Endothelial cell of umbilical vein (primary cell): ENCODE data around the gene ADARB1. TPM values are rescaled to one million over a fixed set of nuclear protein-coding genes. Genes with fewer than 3 reads are reported as not detected.
"Not testable (repeated sequence)": the region's sequence is repeated elsewhere in the genome, so short reads cannot be mapped to it uniquely, and the experiment has no call there.

Experiments used
- BruUV-seq: library from RNA; stranded (reverse); fragments of 400-500 nt; replicated peaks from 2 replicates; lab custom pipeline; 2021; lab: Mats Ljungman, UMichigan
- CTCF ChIA-PET: fragments of 300-600, 350-600 bp; sonication (Branson Sonifier 250); formaldehyde crosslinking; loops from one replicate; lab custom pipeline; 2021; ENCODE audit warnings: antibody characterized with exemption, inconsistent platforms; lab: Charles Lee
- POLR2A ChIA-PET: fragments of 300-600, 350-600 bp; sonication (Branson Sonifier 250); formaldehyde crosslinking; loops from one replicate; lab custom pipeline; 2021; ENCODE audit warnings: antibody characterized with exemption, inconsistent platforms; lab: Charles Lee
- DNase-seq: peaks from one replicate; pipeline ENCODE4 v3.0.0-alpha.2; 2011; ENCODE audit warnings: low read depth, low spot score
- FAIRE-seq: peaks from 2 replicates; lab custom pipeline; 2011; peaks lifted over from hg19 to GRCh38; lab: Jason Lieb, UNC
- H2AFZ ChIP-seq: 2 replicates; pipeline ENCODE4 v1.6.0; 2012; ENCODE audit warnings: low read depth, low read length, control low read depth, inconsistent platforms
- H3K27ac ChIP-seq: 2 replicates; pipeline ENCODE4 v1.5.1; 2011; ENCODE audit warnings: low read depth, mild to moderate bottlenecking, control low read depth, low read length, moderate library complexity; ENCODE audit not compliant: insufficient read depth
- H3K27me3 ChIP-seq, 2 experiments: 2 replicates each; pipeline versions ENCODE4 v1.6.0 to v1.6.1; 2011; ENCODE audit warnings: low read length in 2 of 2, mixed read lengths in 1 of 2; ENCODE audit not compliant: control insufficient read depth in 2 of 2, insufficient read depth in 2 of 2
- H3K36me3 ChIP-seq, 2 experiments: 2 replicates in 1 of 2; 3 replicates in 1 of 2; pipeline ENCODE4 v1.5.1; 2011; ENCODE audit warnings: low read length in 2 of 2, mild to moderate bottlenecking in 1 of 2, moderate library complexity in 1 of 2; ENCODE audit not compliant: control insufficient read depth in 2 of 2, insufficient read depth in 2 of 2; ENCODE audit errors: extremely low read depth in 1 of 2
- H3K4me1 ChIP-seq: 3 replicates; pipeline ENCODE4 v1.5.1; 2011; ENCODE audit warnings: mild to moderate bottlenecking, low read length; ENCODE audit not compliant: control insufficient read depth, insufficient read depth; ENCODE audit errors: extremely low read depth
- H3K4me2 ChIP-seq: 2 replicates; pipeline ENCODE4 v1.6.1; 2011; ENCODE audit warnings: low read length, control low read depth, mixed read lengths; ENCODE audit not compliant: insufficient read depth
- H3K4me3 ChIP-seq, 3 experiments: fragments of 200-600 bp in 1 of 3; sonication (generic), shearing (Covaris generic) in 1 of 3; replicated peaks in 1 of 3; 2 replicates each; pipeline ENCODE4 v1.5.1; 2011 to 2016; ENCODE audit warnings: control low read depth in 3 of 3, low read length in 3 of 3, mild to moderate bottlenecking in 2 of 3, inconsistent platforms in 1 of 3, low read depth in 1 of 3, moderate library complexity in 1 of 3; ENCODE audit not compliant: insufficient read depth in 1 of 3
- H3K79me2 ChIP-seq: 2 replicates; pipeline ENCODE4 v1.6.0; 2012; ENCODE audit warnings: low read length, inconsistent platforms; ENCODE audit not compliant: control insufficient read depth, insufficient read depth
- H3K9ac ChIP-seq: replicated peaks from 2 replicates; pipeline ENCODE3; 2011; ENCODE audit warnings: low read length, control low read depth; ENCODE audit not compliant: insufficient read depth; ENCODE audit errors: extremely low read depth
- H3K9me1 ChIP-seq: replicated peaks from 3 replicates; pipeline ENCODE4 v1.6.0; 2011; ENCODE audit warnings: mild to moderate bottlenecking, low read length; ENCODE audit not compliant: control insufficient read depth, insufficient read depth; ENCODE audit errors: extremely low read depth
- H3K9me3 ChIP-seq: replicated peaks from 2 replicates; pipeline ENCODE4 v1.5.1; 2012; ENCODE audit warnings: low read length, inconsistent platforms; ENCODE audit not compliant: control insufficient read depth, insufficient read depth
- H4K20me1 ChIP-seq: replicated peaks from 2 replicates; pipeline ENCODE3; 2011; ENCODE audit warnings: mild to moderate bottlenecking, low read length; ENCODE audit not compliant: control insufficient read depth, insufficient read depth; ENCODE audit errors: extremely low read depth
- GATA2 ChIP-seq: IDR thresholded peaks from 2 replicates; pipeline ENCODE4 v1.7.0; 2011; ENCODE audit warnings: low read depth, mild to moderate bottlenecking, moderate library complexity, mixed read lengths, low read length; ENCODE audit not compliant: insufficient read length, insufficient read depth
- POLR2AphosphoS5 ChIP-seq: IDR thresholded peaks from 2 replicates; pipeline ENCODE4 v1.6.1; 2012; ENCODE audit warnings: low read depth, mild to moderate bottlenecking, control low read depth, low read length, moderate library complexity; ENCODE audit not compliant: insufficient read depth
- dilution Hi-C: fragments of 300-500 bp; cut with MboI; formaldehyde crosslinking; loops from one replicate; pipeline ENCODE4 v1.15.0; 2019; ENCODE audit warnings: low sequenced_read_pairs; ENCODE audit not compliant: extremely low pct_ligation_motif_present
- intact Hi-C: fragments of 100-400 bp; cut with micrococcal nuclease; formaldehyde crosslinking; loops from one replicate; pipeline ENCODE4 v1.10.0; 2022
- polyA plus RNA-seq, 4 experiments: library from polyadenylated mRNA; depleted of rRNA in 3 of 4; stranded (reverse) in 3 of 4; unstranded in 1 of 4; fragments of >200 nt; gene quantifications; 2 replicates each; pipeline versions ENCODE4 v1.2.1 to v1.2.3, GENCODE V29; 2011 to 2012; ENCODE audit warnings: missing spikeins in 1 of 4
- total RNA-seq: library from RNA; stranded (reverse); gene quantifications from 2 replicates; pipeline ENCODE4 v1.2.3, GENCODE V29; 2021

Gene ADARB1
- total and polyA plus RNA-seq, 2 donors (not counting 3 experiments of a cell fraction or from before 2014, with no cell fraction given), result 32.5 to 54.3 TPM

- FAIRE-seq (peak; percentile 95), DNase-seq (peak; percentile 46)
- H3K79me2 ChIP-seq, result peaks cover 3% of the 10 kb centered on the region
- peak overlapping the region; percentile 53 for H3K27ac ChIP-seq
- no peaks in the 10 kb centered on the region for H3K27me3 ChIP-seq
- no peaks in the 10 kb centered on the region for H3K36me3 ChIP-seq
- intact Hi-C loops (loop anchor here (5.0 kb wide), 1 partner anchor 261 kb away; the partner anchor contains the start of gene PTTG1IP), dilution Hi-C loops (loop anchor here (25.0 kb wide), 1 partner anchor 196 kb away; the partner anchor contains the start of gene SLX9)
- CTCF ChIA-PET, result interaction anchor here (1.7 to 9.3 kb wide), 4 partner anchors 31 to 184 kb away, joined by 3 to 269 read pairs (median 112); no protein-coding TSS in a partner anchor
- no peaks in the 10 kb centered on the region for H4K20me1 ChIP-seq
- H3K4me1 ChIP-seq, result peaks cover 45% of the 10 kb centered on the region
- no peaks in the 10 kb centered on the region for H3K9me3 ChIP-seq
- peak overlapping the region; percentile 79 for H3K4me2 ChIP-seq
- no peaks in the 10 kb centered on the region for H3K9me1 ChIP-seq
- H2AFZ ChIP-seq, result no peak overlapping the region
- BruUV-seq, result no TSS peak
- H3K9ac ChIP-seq, result peak overlapping the region; percentile 51
- POLR2A ChIA-PET, result interaction anchor here (0.6 kb wide), 1 partner anchor 118 kb away, joined by 7 read pairs; no protein-coding TSS in a partner anchor
- H3K4me3 ChIP-seq, result no peak overlapping the region
- TF ChIP-seq GATA2 (no peak), POLR2AphosphoS5 (peak; percentile 48)
Observed at GRCh38 chr21:45132841-45133573, 58.6 kb downstream of the ADARB1 start.

GRCh38 chr21:45133574-45134278 is 59.3 kb downstream of the ADARB1 start:
- dilution Hi-C loops (loop anchor here (25.0 kb wide), 1 partner anchor 196 kb away; the partner anchor contains the start of gene SLX9), intact Hi-C loops (loop anchor here (5.0 kb wide), 1 partner anchor 261 kb away; the partner anchor contains the start of gene PTTG1IP)
- H3K4me2 ChIP-seq, H2AFZ ChIP-seq, POLR2A ChIA-PET, H3K4me3 ChIP-seq, H3K27me3 ChIP-seq, FAIRE-seq, H3K9me1 ChIP-seq, DNase-seq, H3K9me3 ChIP-seq, H3K36me3 ChIP-seq, H4K20me1 ChIP-seq, H3K79me2 ChIP-seq, BruUV-seq: not testable (repeated sequence)
- Histone ChIP-seq H3K9ac (peak overlapping the region; percentile 51), H3K27ac (peak overlapping the region; percentile 53), H3K4me1 (peaks cover 41% of the 10 kb centered on the region)
- CTCF ChIA-PET, result interaction anchor here (9.3 kb wide), 1 partner anchor 32 kb away, joined by 269 read pairs; no protein-coding TSS in a partner anchor
